Pancreas (tissue), 10 donors: Measurements from ENCODE around the gene TCTN1. TPM values are rescaled to one million over a fixed set of nuclear protein-coding genes. Genes with fewer than 3 reads are reported as not detected.

Experiments
- ATAC-seq, 4 donors: fragments of 200-7000 bp; cut with Tn5 transposase; one replicate each; pipeline versions ENCODE4 v1.8.0 to v1.9.1; 2020; ENCODE audit warnings: mild to moderate bottlenecking in 4 of 4, moderate library complexity in 4 of 4
- DNase-seq, 6 donors: peaks; one replicate each; pipeline ENCODE4 v3.0.0-alpha.2; 2020
- FAIRE-seq: peaks from 2 replicates; lab custom pipeline; 2012; peaks lifted over from hg19 to GRCh38; lab: Jason Lieb, UNC
- H3K27ac ChIP-seq, 4 donors: fragments of 200-600 bp; sonication (generic); 1 replicate in 3 of 4; 2 replicates in 1 of 4; pipeline versions ENCODE4 v1.5.0 to v1.8.0; 2020
- H3K27me3 ChIP-seq, 4 donors: fragments of 200-600 bp; one replicate each; pipeline ENCODE4 v1.8.0; 2021
- H3K36me3 ChIP-seq, 3 donors: fragments of 200-600 bp; sonication (generic) in 1 of 3; one replicate each; pipeline versions ENCODE4 v1.5.0 to v1.8.0; 2020 to 2021
- H3K4me1 ChIP-seq, 3 donors: fragments of 200-600 bp; one replicate each; pipeline ENCODE4 v1.8.0; 2021
- H3K4me3 ChIP-seq, 4 donors: fragments of 200-600 bp; sonication (generic) in 2 of 4; one replicate each; pipeline versions ENCODE4 v1.5.0 to v1.8.0; 2020 to 2021
- H3K9me3 ChIP-seq, 4 donors: fragments of 200-600 bp; one replicate each; pipeline ENCODE4 v1.8.0; 2021
- CTCF ChIP-seq, 4 donors: fragments of 200-600 bp; sonication (generic) in 3 of 4; IDR thresholded peaks; one replicate each; pipeline versions ENCODE4 v1.5.0 to v1.8.0; 2021; ENCODE audit warnings: antibody characterized with exemption in 4 of 4
- WGBS, 2 donors: extraction: QIAGEN DNeasy Blood & Tissue Kit; methylation state at CpG; one replicate each; pipeline ENCODE4 v1.1.7; 2013; 5-methylcytosine and 5-hydroxymethylcytosine counted together
- intact Hi-C, 3 donors: fragments of 100-400 bp; cut with DNase I; formaldehyde crosslinking; loops; one replicate each; pipeline versions ENCODE4 v1.11.1 to v1.14.2; 2022
- polyA plus RNA-seq, 2 donors: library from polyadenylated mRNA; stranded (reverse); fragments of 200-250 nt; gene quantifications; one replicate each; pipeline ENCODE4 v1.2.3, GENCODE V29; 2013
- total RNA-seq, 6 donors: library from RNA; stranded (reverse); fragmentation: NEBNext Ultra II Directional in 4 of 6; extraction: Animal tissue kit (Norgen Biotek cat#: 25700) in 4 of 6; gene quantifications; one replicate each; pipeline versions ENCODE4 v1.2.1 to v1.2.4, GENCODE V29; 2021 to 2023
- donor health status: healthy with polysubstance abuse.
- donor health status: DM: no; HTN: no; CAD: no; lungs with moderate emphysema.
- donor health status: DM: no; HTN: no; CAD: no.
- donor health status: control.
- donor health status: control.
- donor health status: Bipolar disorder and iron deficiency.
- donor health status: DM: yes; HTN: yes; CAD: no.
- donor health status: DM: no; HTN: no; CAD: no.
- donor health status: DM: no; HTN: no; CAD: no.
- donor health status: DM: yes; HTN: yes; CAD: no.

Gene TCTN1
- total and polyA plus RNA-seq, 8 donors = 14.7 to 54.5 (median 20.9) TPM

GRCh38 chr12:110668480-110669192, 54.7 kb downstream of the TCTN1 start:
- intact Hi-C loops = no loop called here
- DNase-seq (no peak), FAIRE-seq (no peak), ATAC-seq (no peak)
- Histone ChIP-seq H3K27ac (no peak overlapping the region), H3K36me3 (no peaks in the 10 kb centered on the region), H3K4me1 (no peaks in the 10 kb centered on the region), H3K9me3 (no peaks in the 10 kb centered on the region), H3K27me3 (no peaks in the 10 kb centered on the region), H3K4me3 (no peak overlapping the region)
- no peak for TF ChIP-seq CTCF (IDR thresholded peaks at IDR 0.05)
- 74 to 79% methylated on average over 12 of the region's 12 CpGs for WGBS, 2 donors

GRCh38 chr12:110669193-110669502, 55.2 kb downstream of the TCTN1 start:
- Histone ChIP-seq H3K36me3 (no peaks in the 10 kb centered on the region), H3K27me3 (no peaks in the 10 kb centered on the region), H3K27ac (no peak overlapping the region), H3K4me3 (no peak overlapping the region), H3K9me3 (no peaks in the 10 kb centered on the region), H3K4me1 (no peaks in the 10 kb centered on the region)
- FAIRE-seq (no peak), DNase-seq (no peak), ATAC-seq (no peak)
- intact Hi-C loops = no loop called here
- 40 to 48% methylated on average over 5 of the region's 5 CpGs for WGBS, 2 donors
- no peak for TF ChIP-seq CTCF (IDR thresholded peaks at IDR 0.05)

GRCh38 chr12:110670161-110670701, 56.3 kb downstream of the TCTN1 start:
- Histone ChIP-seq H3K4me1 (no peaks in the 10 kb centered on the region), H3K36me3 (no peaks in the 10 kb centered on the region), H3K27ac (no peak overlapping the region), H3K27me3 (no peaks in the 10 kb centered on the region), H3K9me3 (no peaks in the 10 kb centered on the region), H3K4me3 (no peak overlapping the region)
- ATAC-seq (no peak), DNase-seq (no peak), FAIRE-seq (no peak)
- no peak for TF ChIP-seq CTCF (IDR thresholded peaks at IDR 0.05)
- intact Hi-C loops = no loop called here
- WGBS, 2 donors = 55 to 69% methylated on average over 4 of the region's 4 CpGs

GRCh38 chr12:110676171-110676570, 62.2 kb downstream of the TCTN1 start:
- WGBS, 2 donors = 61 to 76% methylated on average over 4 of the region's 4 CpGs
- no peak for TF ChIP-seq CTCF (IDR thresholded peaks at IDR 0.05)
- no peaks in the 10 kb centered on the region for H3K27me3 ChIP-seq
- intact Hi-C loops = no loop called here
- no peaks in the 10 kb centered on the region for H3K36me3 ChIP-seq
- no peaks in the 10 kb centered on the region for H3K9me3 ChIP-seq
- no peak for FAIRE-seq
- H3K27ac ChIP-seq = no peak overlapping the region
- no peaks in the 10 kb centered on the region for H3K4me1 ChIP-seq
- no peak for ATAC-seq
- no peak overlapping the region for H3K4me3 ChIP-seq
- no peak for DNase-seq

GRCh38 chr12:110677206-110677911, 63.4 kb downstream of the TCTN1 start:
- H3K27ac ChIP-seq = no peak overlapping the region
- H3K9me3 ChIP-seq = no peaks in the 10 kb centered on the region
- H3K27me3 ChIP-seq = no peaks in the 10 kb centered on the region
- ATAC-seq (peak in 2 of 4 donors; percentile 32 to 72), DNase-seq (no peak), FAIRE-seq (no peak)
- no peak overlapping the region for H3K4me3 ChIP-seq
- TF ChIP-seq CTCF (IDR thresholded peaks at IDR 0.05) = no peak
- no peaks in the 10 kb centered on the region for H3K4me1 ChIP-seq
- intact Hi-C loops = no loop called here
- H3K36me3 ChIP-seq = no peaks in the 10 kb centered on the region
- 76 to 82% methylated on average over 5 of the region's 5 CpGs for WGBS, 2 donors
